OCI-LY3 (cell line): ENCODE data around the gene PATL1.

Source experiments
- H2AFZ ChIP-seq: fragments of 200-600, 300-600 bp; shearing (Covaris generic); 2 replicates; pipeline ENCODE4 v1.6.0; 2014; ENCODE audit warnings: antibody characterized with exemption, low read depth, low read length
- H3K27ac ChIP-seq: fragments of 200-600, 300-600 bp; sonication (generic); 2 replicates; pipeline ENCODE4 v1.5.1; 2014; ENCODE audit warnings: mild to moderate bottlenecking, low read length, moderate library complexity, mixed read lengths
- H3K27me3 ChIP-seq: fragments of 200-600, 300-600 bp; sonication (generic); 2 replicates; pipeline ENCODE4 v1.6.1; 2014; ENCODE audit warnings: low read depth, low read length, mixed read lengths
- H3K36me3 ChIP-seq: fragments of 200-600, 300-600 bp; sonication (generic); replicated peaks from 2 replicates; pipeline ENCODE3; 2014; ENCODE audit warnings: low read depth, low read length, mixed read lengths
- H3K4me1 ChIP-seq: fragments of 300-600, 200-600 bp; sonication (generic); 2 replicates; pipeline ENCODE4 v1.6.1; 2014; ENCODE audit warnings: low read length, mixed read lengths
- H3K4me2 ChIP-seq: fragments of 200-600, 300-600 bp; sonication (generic); 2 replicates; pipeline ENCODE4 v1.6.1; 2014; ENCODE audit warnings: low read length, mixed read lengths
- H3K4me3 ChIP-seq: fragments of 300-600, 200-600 bp; sonication (generic); 2 replicates; pipeline ENCODE4 v1.5.1; 2014; ENCODE audit warnings: antibody characterized with exemption, mild to moderate bottlenecking, low read length, moderate library complexity
- H3K79me2 ChIP-seq: fragments of 300-600, 200-600 bp; shearing (Covaris generic); 2 replicates; pipeline ENCODE4 v1.6.1; 2014; ENCODE audit warnings: mild to moderate bottlenecking, low read length, mixed read lengths
- H3K9ac ChIP-seq: fragments of 300-600, 200-600 bp; shearing (Covaris generic); 2 replicates; pipeline ENCODE4 v1.6.0; 2014; ENCODE audit warnings: mild to moderate bottlenecking, low read length, moderate library complexity
- H3K9me3 ChIP-seq: fragments of 200-600, 300-600 bp; shearing (Covaris generic); 2 replicates; pipeline ENCODE4 v1.6.1; 2014; ENCODE audit warnings: low read length, mixed read lengths; ENCODE audit not compliant: insufficient read depth
- H4K20me1 ChIP-seq: fragments of 200-600, 300-600 bp; sonication (generic); 2 replicates; pipeline ENCODE4 v1.6.1; 2016; ENCODE audit warnings: low read length, mixed read lengths; ENCODE audit not compliant: insufficient read depth
- CTCF ChIP-seq: fragments of 200-600, 300-600 bp; sonication (generic); IDR thresholded peaks from 2 replicates; pipeline ENCODE4 v1.5.1; 2014; ENCODE audit warnings: antibody characterized with exemption, low read length, low read depth
- EZH2phosphoT487 ChIP-seq: fragments of 200-600 bp; shearing (Covaris generic); IDR thresholded peaks from 2 replicates; pipeline ENCODE4 v1.6.1; 2018; ENCODE audit warnings: antibody characterized with exemption, mixed run types, low read depth

Gene PATL1

GRCh38 chr11:59616396-59616982 lies 52.3 kb downstream of the PATL1 start:
- H2AFZ ChIP-seq = peak overlapping the region; percentile 62
- H3K27me3 ChIP-seq = no peaks in the 10 kb centered on the region
- peak overlapping the region; percentile 64 for H3K27ac ChIP-seq
- H3K9ac ChIP-seq = peak overlapping the region; percentile 75
- no peaks in the 10 kb centered on the region for H3K9me3 ChIP-seq
- peaks cover 11% of the 10 kb centered on the region for H3K36me3 ChIP-seq
- H3K4me2 ChIP-seq = peak overlapping the region; percentile 91
- peaks cover 40% of the 10 kb centered on the region for H3K79me2 ChIP-seq
- peaks cover 35% of the 10 kb centered on the region for H3K4me1 ChIP-seq
- TF ChIP-seq CTCF (no peak), EZH2phosphoT487 (no peak)
- peak overlapping the region; percentile 78 for H3K4me3 ChIP-seq
- peaks cover 35% of the 10 kb centered on the region for H4K20me1 ChIP-seq

GRCh38 chr11:59615637-59616395 lies 53.0 kb downstream of the PATL1 start, which contains the start of gene OSBP:
OSBP (minus strand) TSS chr11:59615774; CDS start chr11:59615664, 110 bp downstream.
- H4K20me1 ChIP-seq = peaks cover 40% of the 10 kb centered on the region
- TF ChIP-seq EZH2phosphoT487 = no peak
- no peak for TF ChIP-seq CTCF
- H3K27ac ChIP-seq = peak within 1 kb of the TSS; percentile 64
- peaks cover 35% of the 10 kb centered on the region for H3K4me1 ChIP-seq
- peak within 1 kb of the TSS; percentile 82 for H3K9ac ChIP-seq
- H3K79me2 ChIP-seq = peaks cover 46% of the 10 kb centered on the region
- H3K4me3 ChIP-seq = peak within 1 kb of the TSS; percentile 94
- peak within 1 kb of the TSS; percentile 62 for H2AFZ ChIP-seq
- peak within 1 kb of the TSS; percentile 98 for H3K4me2 ChIP-seq
- no peaks in the 10 kb centered on the region for H3K9me3 ChIP-seq
- H3K27me3 ChIP-seq = no peaks in the 10 kb centered on the region
- H3K36me3 ChIP-seq = peaks cover 11% of the 10 kb centered on the region

GRCh38 chr11:59615120-59615636 lies 53.7 kb downstream of the PATL1 start:
- H3K79me2 ChIP-seq = peaks cover 53% of the 10 kb centered on the region
- peaks cover 40% of the 10 kb centered on the region for H4K20me1 ChIP-seq
- peak overlapping the region; percentile 35 for H3K27ac ChIP-seq
- peak overlapping the region; percentile 94 for H3K4me3 ChIP-seq
- no peak overlapping the region for H2AFZ ChIP-seq
- peak overlapping the region; percentile 82 for H3K9ac ChIP-seq
- peak overlapping the region; percentile 98 for H3K4me2 ChIP-seq
- H3K4me1 ChIP-seq = peaks cover 35% of the 10 kb centered on the region
- TF ChIP-seq EZH2phosphoT487 = no peak
- TF ChIP-seq CTCF = no peak
- H3K36me3 ChIP-seq = peaks cover 15% of the 10 kb centered on the region
- no peaks in the 10 kb centered on the region for H3K27me3 ChIP-seq
- H3K9me3 ChIP-seq = no peaks in the 10 kb centered on the region
